Activated CD8-positive, alpha-beta memory T cell treated with anti-CD3 and anti-CD28 coated beads, Interleukin-2, amount 50 U/mL, for 4 hours (primary cell): ENCODE measurements around the gene ASTN1.

Experiments used
- DNase-seq: peaks from one replicate; pipeline ENCODE4 v3.0.0-alpha.2; 2020

ASTN1 gene

GRCh38 chr1:176811511-176812288 lies 352.8 kb downstream of the ASTN1 start:
- no peak for DNase-seq

GRCh38 chr1:176809292-176809691 lies 355.2 kb downstream of the ASTN1 start:
- DNase-seq = no peak
